GM12874 (cell line): ENCODE results near the gene ATIC.

ENCODE experiments used
- CTCF ChIP-seq: IDR thresholded peaks from 2 replicates; pipeline ENCODE4 v1.5.1; 2011; ENCODE audit warnings: low read depth, mild to moderate bottlenecking, control low read depth, low read length, moderate library complexity; ENCODE audit not compliant: insufficient read depth

ATIC gene

GRCh38 chr2:215272918-215273317 lies 38.9 kb upstream of the ATIC start:
- no peak for TF ChIP-seq CTCF

- TF ChIP-seq CTCF: no peak
Observed at GRCh38 chr2:215274829-215275228, 37.0 kb upstream of the ATIC start.

- no peak for TF ChIP-seq CTCF
Observed at GRCh38 chr2:215275824-215276223, 36.0 kb upstream of the ATIC start.

GRCh38 chr2:215277944-215278343 lies 33.9 kb upstream of the ATIC start:
- TF ChIP-seq CTCF: no peak

- TF ChIP-seq CTCF: no peak
Observed at GRCh38 chr2:215280326-215280725, 31.5 kb upstream of the ATIC start.

GRCh38 chr2:215283221-215283620 lies 28.6 kb upstream of the ATIC start:
- TF ChIP-seq CTCF: no peak

GRCh38 chr2:215286309-215286708 lies 25.6 kb upstream of the ATIC start:
- TF ChIP-seq CTCF: no peak

- TF ChIP-seq CTCF: no peak
Observed at GRCh38 chr2:215288112-215288815, 23.6 kb upstream of the ATIC start.
